ENCODE results near the gene VEPH1.

DNA sequence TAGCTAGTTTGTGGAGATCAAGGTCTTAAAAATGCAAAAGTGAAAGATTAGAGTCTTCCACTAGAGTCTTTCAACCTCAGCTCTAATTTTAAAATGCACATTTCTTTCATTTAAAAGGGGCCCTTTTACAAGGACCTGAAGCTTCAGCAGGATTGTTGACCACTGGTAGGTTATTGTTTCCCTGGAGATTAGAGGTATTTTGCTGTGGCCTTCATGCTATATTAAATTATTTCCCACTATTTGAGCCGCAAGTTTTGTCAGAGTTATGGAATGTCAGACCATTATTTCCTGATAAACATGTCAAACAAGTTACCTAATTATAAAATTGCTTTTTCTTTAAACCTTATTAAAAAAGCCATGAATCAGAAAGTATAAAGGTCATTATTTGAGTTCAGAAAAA is 240.2 kb downstream of the VEPH1 start:
- TF ChIP-seq SIN3A (IDR thresholded peaks at IDR 0.05; ENCODE audit: borderline replicate concordance, low read depth, low read length): no peak
- TF ChIP-seq POLR2AphosphoS5 (IDR thresholded peaks at IDR 0.05; ENCODE audit: low read depth, low read length): no peak
- TF ChIP-seq, protein P1, sequence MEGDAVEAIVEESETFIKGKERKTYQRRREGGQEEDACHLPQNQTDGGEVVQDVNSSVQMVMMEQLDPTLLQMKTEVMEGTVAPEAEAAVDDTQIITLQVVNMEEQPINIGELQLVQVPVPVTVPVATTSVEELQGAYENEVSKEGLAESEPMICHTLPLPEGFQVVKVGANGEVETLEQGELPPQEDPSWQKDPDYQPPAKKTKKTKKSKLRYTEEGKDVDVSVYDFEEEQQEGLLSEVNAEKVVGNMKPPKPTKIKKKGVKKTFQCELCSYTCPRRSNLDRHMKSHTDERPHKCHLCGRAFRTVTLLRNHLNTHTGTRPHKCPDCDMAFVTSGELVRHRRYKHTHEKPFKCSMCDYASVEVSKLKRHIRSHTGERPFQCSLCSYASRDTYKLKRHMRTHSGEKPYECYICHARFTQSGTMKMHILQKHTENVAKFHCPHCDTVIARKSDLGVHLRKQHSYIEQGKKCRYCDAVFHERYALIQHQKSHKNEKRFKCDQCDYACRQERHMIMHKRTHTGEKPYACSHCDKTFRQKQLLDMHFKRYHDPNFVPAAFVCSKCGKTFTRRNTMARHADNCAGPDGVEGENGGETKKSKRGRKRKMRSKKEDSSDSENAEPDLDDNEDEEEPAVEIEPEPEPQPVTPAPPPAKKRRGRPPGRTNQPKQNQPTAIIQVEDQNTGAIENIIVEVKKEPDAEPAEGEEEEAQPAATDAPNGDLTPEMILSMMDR (IDR thresholded peaks at IDR 0.05): no peak
- no peak for TF ChIP-seq REST (IDR thresholded peaks at IDR 0.05; ENCODE audit: low read depth, low read length)
- TF ChIP-seq FOXM1 (IDR thresholded peaks at IDR 0.05; ENCODE audit: low read depth): no peak
- TF ChIP-seq ZBTB33 (IDR thresholded peaks at IDR 0.05; ENCODE audit: borderline replicate concordance, low read depth): no peak
- no peak for TF ChIP-seq TEAD4 (IDR thresholded peaks at IDR 0.05; ENCODE audit: borderline replicate concordance, insufficient read depth)
- TF ChIP-seq JUND (IDR thresholded peaks at IDR 0.05): no peak
- no peak for TF ChIP-seq FOSL2 (IDR thresholded peaks at IDR 0.05; ENCODE audit: borderline replicate concordance, low read depth)
- TF ChIP-seq GABPA (IDR thresholded peaks at IDR 0.05; ENCODE audit: low read depth): no peak

Measured in SK-N-SH (cell line).